PFSK-1 (cell line): ENCODE measurements around the gene VCX3B.

Source experiments
- FOXP2 ChIP-seq: optimal IDR thresholded peaks from 2 replicates; pipeline ENCODE3; 2011; ENCODE audit warnings: borderline replicate concordance, control low read depth, inconsistent platforms; ENCODE audit not compliant: insufficient read depth; ENCODE audit errors: extremely low read length, extremely low read depth
- POLR2AphosphoS5 ChIP-seq: IDR thresholded peaks from 2 replicates; pipeline ENCODE4 v1.6.1; 2012; ENCODE audit warnings: low read depth, mild to moderate bottlenecking, control low read depth, low read length, moderate library complexity
- REST ChIP-seq, 2 experiments: IDR thresholded peaks; 2 replicates each; pipeline versions ENCODE4 v1.6.1 to v1.8.0; 2011 to 2012; ENCODE audit warnings: low read depth in 2 of 2, low read length in 2 of 2, control low read depth in 1 of 2, inconsistent platforms in 1 of 2, mild to moderate bottlenecking in 1 of 2, moderate library complexity in 1 of 2; ENCODE audit not compliant: insufficient read depth in 1 of 2
- SIN3A ChIP-seq: IDR thresholded peaks from 2 replicates; pipeline ENCODE4 v1.6.1; 2012; ENCODE audit warnings: mild to moderate bottlenecking, low read length, moderate library complexity, borderline replicate concordance; ENCODE audit not compliant: insufficient read depth
- TAF1 ChIP-seq: IDR thresholded peaks from 2 replicates; pipeline ENCODE4 v1.6.1; 2012; ENCODE audit warnings: low read length, control low read depth, borderline replicate concordance; ENCODE audit not compliant: insufficient read depth

The VCX3B gene

GRCh38 chrX:8433109-8434062 is 31.2 kb upstream of the VCX3B start:
- TF ChIP-seq TAF1 (no peak), SIN3A (no peak), POLR2AphosphoS5 (no peak), FOXP2 (no peak), REST (IDR thresholded peaks at IDR 0.05; ENCODE audit: insufficient read depth in 1 of 2, low read depth in 2 of 2, low read length in 2 of 2) (no peak)

GRCh38 chrX:8447368-8447767 is 17.3 kb upstream of the VCX3B start:
- TF ChIP-seq TAF1: no peak
- TF ChIP-seq POLR2AphosphoS5: no peak
- TF ChIP-seq REST (IDR thresholded peaks at IDR 0.05; ENCODE audit: insufficient read depth in 1 of 2, low read depth in 2 of 2, low read length in 2 of 2): no peak

GRCh38 chrX:8453611-8454010 is 11.0 kb upstream of the VCX3B start:
- no peak for TF ChIP-seq POLR2AphosphoS5
- no peak for TF ChIP-seq REST (IDR thresholded peaks at IDR 0.05; ENCODE audit: insufficient read depth in 1 of 2, low read depth in 2 of 2, low read length in 2 of 2)
- TF ChIP-seq SIN3A: no peak
- TF ChIP-seq FOXP2: no peak
- no peak for TF ChIP-seq TAF1

- no peak for TF ChIP-seq REST (IDR thresholded peaks at IDR 0.05; ENCODE audit: insufficient read depth in 1 of 2, low read depth in 2 of 2, low read length in 2 of 2)
- no peak for TF ChIP-seq POLR2AphosphoS5
These were observed 9.1 kb upstream of the VCX3B start for GRCh38 chrX:8455557-8455956.

- TF ChIP-seq FOXP2 (no peak), TAF1 (no peak), POLR2AphosphoS5 (no peak)
These were observed 2.1 kb upstream of the VCX3B start for GRCh38 chrX:8462488-8462887.
